LoVo (cell line): ENCODE measurements around the gene PTGR2.
"Not testable (repeated sequence)": the region's sequence is repeated elsewhere in the genome, so short reads cannot be mapped to it uniquely, and the experiment has no call there.

Experiments used
- DNase-seq: peaks from one replicate; pipeline ENCODE4 v3.0.0-alpha.2; 2016; ENCODE audit warnings: low spot score

The PTGR2 gene

DNA sequence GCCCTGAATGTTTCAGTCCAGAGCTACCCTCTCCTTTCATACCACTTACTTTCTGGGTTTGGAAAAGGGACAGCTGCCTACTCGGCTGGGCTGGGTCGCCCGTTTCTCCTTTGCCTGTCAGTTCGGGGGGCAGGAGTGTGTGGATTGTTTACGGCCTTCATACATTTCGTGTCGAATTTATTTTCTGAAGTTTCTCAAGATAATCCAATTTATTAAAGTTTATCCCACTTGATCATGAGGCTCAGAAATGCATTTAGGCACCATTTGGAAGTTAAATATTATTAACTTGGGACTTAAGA lies 35.6 kb downstream of the PTGR2 start:
- DNase-seq = peak; percentile 12

DNA sequence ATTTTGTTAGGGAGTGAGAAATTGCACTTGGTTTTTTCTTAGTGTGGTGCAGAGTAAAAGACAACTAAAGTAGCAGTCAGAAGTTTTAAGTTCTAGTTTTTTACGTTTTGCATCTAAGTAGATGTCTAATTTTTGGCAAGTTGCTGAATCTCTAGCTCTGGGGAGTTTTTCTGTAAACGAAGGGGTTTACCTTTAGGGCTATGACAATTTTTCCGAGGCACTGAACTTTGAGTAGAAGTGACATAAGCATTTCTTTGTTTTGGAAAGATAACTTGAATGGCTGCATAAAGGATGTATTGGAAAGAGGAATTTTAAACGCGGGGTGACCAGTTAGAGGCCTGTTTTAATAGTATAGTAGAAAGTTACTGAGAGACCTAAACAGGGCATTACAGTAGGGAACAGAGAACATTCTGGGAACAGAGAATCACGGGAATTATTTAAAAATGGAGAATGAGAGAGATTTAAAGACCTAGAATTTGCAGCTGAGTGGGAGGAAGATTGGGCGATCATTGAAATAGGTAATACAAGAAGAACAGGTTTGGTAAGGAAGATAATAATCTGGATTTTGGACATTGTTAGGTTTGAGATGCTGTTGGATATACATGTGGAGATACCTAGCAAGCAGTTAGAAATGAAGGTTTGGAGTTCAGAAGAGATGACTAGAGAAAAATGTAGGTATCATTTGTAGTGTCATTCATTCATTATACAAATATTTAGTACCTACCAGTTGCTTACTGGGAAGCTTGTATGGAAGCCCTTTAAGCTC lies 36.2 kb downstream of the PTGR2 start:
- DNase-seq = no peak

GRCh38 chr14:73888460-73888725 lies 36.8 kb downstream of the PTGR2 start:
- DNase-seq = no peak

DNA sequence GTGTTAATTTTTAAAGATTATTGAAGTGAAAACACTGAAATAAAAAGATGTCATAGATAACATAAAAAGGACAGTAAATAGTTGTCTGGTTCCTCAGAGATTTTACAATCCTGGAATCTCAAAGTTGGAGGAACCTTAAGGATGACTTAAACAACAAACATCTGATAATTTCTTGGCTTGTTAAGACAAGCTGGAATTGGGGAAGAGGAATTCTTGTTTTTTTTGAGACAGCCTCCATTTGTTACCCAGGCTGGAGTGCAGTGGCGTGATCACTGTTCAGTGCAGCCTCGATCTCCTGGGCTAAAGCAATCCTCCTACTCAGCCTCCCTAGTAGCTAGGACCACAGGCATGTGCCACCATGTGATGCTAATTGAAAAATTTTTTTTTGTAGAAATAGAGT lies 37.3 kb downstream of the PTGR2 start:
- DNase-seq = no peak

DNA sequence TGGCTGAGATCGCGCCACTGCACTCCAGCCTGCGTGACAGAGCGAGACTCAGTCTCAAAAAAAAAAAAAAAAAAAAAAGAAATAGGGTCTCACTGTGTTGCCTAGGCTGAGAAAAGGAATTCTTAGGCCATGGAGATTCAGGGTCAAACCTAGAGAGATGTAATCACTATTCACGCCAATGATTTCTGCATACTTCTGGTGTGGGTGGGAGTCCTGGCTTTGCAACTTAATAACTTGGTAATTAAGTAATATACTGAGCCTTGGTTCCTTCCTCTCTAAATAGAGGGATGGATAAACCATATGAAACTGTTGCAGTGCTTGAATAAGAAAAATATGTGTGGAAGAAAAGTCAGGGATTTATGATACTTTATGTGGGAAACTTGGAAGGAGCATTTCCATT lies 37.7 kb downstream of the PTGR2 start:
- no peak for DNase-seq

GRCh38 chr14:73894180-73894687 lies 42.6 kb downstream of the PTGR2 start:
- DNase-seq = not testable (repeated sequence)

DNA sequence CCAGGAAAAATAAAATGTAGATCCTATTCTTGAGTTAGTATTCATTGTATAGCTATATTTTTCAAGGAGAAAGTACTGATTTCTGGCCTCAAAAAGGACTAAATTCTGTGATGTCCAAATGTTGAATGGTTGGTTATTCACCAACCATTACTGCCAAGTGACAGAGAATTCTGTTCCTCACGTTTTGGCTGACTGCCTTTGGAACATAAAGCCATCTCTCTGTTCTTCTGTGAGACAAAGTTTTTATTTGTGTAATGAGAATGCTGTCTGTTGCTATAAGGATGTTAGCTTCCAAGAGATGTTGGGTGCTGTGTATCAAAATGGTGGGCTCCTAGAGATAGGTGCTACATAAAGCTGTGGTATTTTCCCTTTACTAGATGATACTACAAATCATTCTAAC lies 44.3 kb downstream of the PTGR2 start:
- no peak for DNase-seq

- no peak for DNase-seq
Measured at GRCh38 chr14:73896521-73896920, 44.9 kb downstream of the PTGR2 start.

GRCh38 chr14:73903028-73903427 lies 51.4 kb downstream of the PTGR2 start:
- no peak for DNase-seq

GRCh38 chr14:73909681-73910080 lies 58.0 kb downstream of the PTGR2 start:
- DNase-seq = no peak

GRCh38 chr14:73913256-73913655 lies 61.6 kb downstream of the PTGR2 start:
- DNase-seq = no peak

- no peak for DNase-seq
Measured at GRCh38 chr14:73916324-73916723, 64.7 kb downstream of the PTGR2 start.

- not testable (repeated sequence) for DNase-seq
Measured at GRCh38 chr14:73919457-73919856, 67.8 kb downstream of the PTGR2 start.

- DNase-seq = no peak
Measured at GRCh38 chr14:73924337-73924736, 72.7 kb downstream of the PTGR2 start.
